Naive thymus-derived CD4-positive, alpha-beta T cell (primary cell): Measurements from ENCODE around the gene TNRC6A. TPM values are rescaled to one million over a fixed set of nuclear protein-coding genes. Genes with fewer than 3 reads are reported as not detected.
"Not testable (repeated sequence)": the region's sequence is repeated elsewhere in the genome, so short reads cannot be mapped to it uniquely, and the experiment has no call there.

ENCODE experiments used
- ATAC-seq: fragments of 150-1000 bp; cut with Tn5 transposase; 2 replicates; pipeline ENCODE4 v1.10.0; 2021; ENCODE audit warnings: mild to moderate bottlenecking, moderate library complexity
- CTCF ChIA-PET: fragments of 350-600 bp; sonication (Branson Sonifier 250); formaldehyde crosslinking; loops from one replicate; lab custom pipeline; 2021; ENCODE audit warnings: antibody characterized with exemption; lab: Charles Lee
- POLR2A ChIA-PET: fragments of 350-600 bp; sonication (Branson Sonifier 250); formaldehyde crosslinking; loops from one replicate; lab custom pipeline; 2021; ENCODE audit warnings: antibody characterized with exemption, inconsistent platforms; lab: Charles Lee
- DNase-seq, 9 donors: peaks; one replicate each; pipeline versions ENCODE4 v3.0.0 to v3.0.0-alpha.2; 2020 to 2022; ENCODE audit warnings: mixed read lengths in 1 of 9
- H3K27ac ChIP-seq: one replicate; pipeline ENCODE4 v1.7.0; 2013; ENCODE audit warnings: mild to moderate bottlenecking, low read depth, low read length, moderate library complexity
- H3K27me3 ChIP-seq, 2 donors: one replicate each; pipeline ENCODE4 v1.7.0; 2013; ENCODE audit warnings: low read length in 2 of 2, mild to moderate bottlenecking in 2 of 2, moderate library complexity in 2 of 2; ENCODE audit not compliant: control insufficient read depth in 2 of 2, insufficient read depth in 2 of 2
- H3K36me3 ChIP-seq, 3 experiments: 1 replicate in 2 of 3; 2 replicates in 1 of 3; pipeline ENCODE4 v1.7.0; 2013; ENCODE audit warnings: low read length in 3 of 3, mild to moderate bottlenecking in 3 of 3, moderate library complexity in 1 of 3; ENCODE audit not compliant: insufficient read depth in 3 of 3, control insufficient read depth in 2 of 3
- H3K4me1 ChIP-seq, 2 donors: one replicate each; pipeline ENCODE4 v1.7.0; 2013; ENCODE audit warnings: low read length in 2 of 2, mild to moderate bottlenecking in 2 of 2, moderate library complexity in 1 of 2; ENCODE audit not compliant: control insufficient read depth in 2 of 2, insufficient read depth in 2 of 2
- H3K4me3 ChIP-seq: 2 replicates; pipeline ENCODE4 v1.7.0; 2013; ENCODE audit warnings: mild to moderate bottlenecking, low read length
- H3K9me3 ChIP-seq, 3 experiments: 1 replicate in 2 of 3; 2 replicates in 1 of 3; pipeline ENCODE4 v1.7.0; 2013; ENCODE audit warnings: low read length in 3 of 3; ENCODE audit not compliant: control insufficient read depth in 2 of 3
- H3K27ac Mint-ChIP-seq, 9 donors: one replicate each; pipeline ENCODE4 v1.8.0; 2020 to 2022; ENCODE audit warnings: mixed read lengths in 9 of 9, mild to moderate bottlenecking in 8 of 9, moderate library complexity in 5 of 9, inconsistent platforms in 2 of 9
- H3K27me3 Mint-ChIP-seq, 5 donors: one replicate each; pipeline ENCODE4 v1.8.0; 2021 to 2022; ENCODE audit warnings: mixed read lengths in 5 of 5, mild to moderate bottlenecking in 1 of 5
- H3K36me3 Mint-ChIP-seq, 5 donors: one replicate each; pipeline ENCODE4 v1.8.0; 2020 to 2022; ENCODE audit warnings: mixed read lengths in 5 of 5, mild to moderate bottlenecking in 3 of 5, inconsistent platforms in 1 of 5
- H3K4me1 Mint-ChIP-seq, 7 donors: one replicate each; pipeline ENCODE4 v1.8.0; 2020 to 2022; ENCODE audit warnings: mixed read lengths in 7 of 7, mild to moderate bottlenecking in 3 of 7, inconsistent platforms in 1 of 7
- H3K4me3 Mint-ChIP-seq, 10 donors: one replicate each; pipeline ENCODE4 v1.8.0; 2020 to 2022; ENCODE audit warnings: mild to moderate bottlenecking in 10 of 10, mixed read lengths in 10 of 10, moderate library complexity in 6 of 10, inconsistent platforms in 2 of 10
- H3K9me3 Mint-ChIP-seq, 11 donors: one replicate each; pipeline ENCODE4 v1.8.0; 2020 to 2022; ENCODE audit warnings: mixed read lengths in 11 of 11, mild to moderate bottlenecking in 4 of 11, inconsistent platforms in 1 of 11, moderate library complexity in 1 of 11
- intact Hi-C, 2 donors: fragments of 100-400 bp; cut with micrococcal nuclease; formaldehyde crosslinking; loops; one replicate each; pipeline ENCODE4 v1.15.1; 2023
- polyA plus RNA-seq, 2 donors: library from polyadenylated mRNA; unstranded; fragments of 300-500 nt; fragmentation: Illumina TruSeq; gene quantifications; one replicate each; pipeline ENCODE4 v1.2.3, GENCODE V29; 2021
- total RNA-seq, 6 experiments: library from RNA in 5 of 6; stranded (reverse) in 5 of 6; gene quantifications; 1 replicate in 5 of 6; 2 replicates in 1 of 6; pipeline ENCODE4 v1.2.3 and lab custom pipeline; 2021 to 2026

Gene TNRC6A
- total and polyA plus RNA-seq, 7 experiments from 2014 or later = 13.4 to 110 (median 75.2) TPM

- H3K4me1 ChIP-seq = peaks cover 12 to 43% of the 10 kb centered on the region in 2 donors
- no peaks in the 10 kb centered on the region for H3K27me3 Mint-ChIP-seq
These were observed 18.0 kb downstream of the TNRC6A start for GRCh38 chr16:24747441-24747840.

GRCh38 chr16:24748242-24748641, 18.8 kb downstream of the TNRC6A start:
- peak; percentile 59 for ATAC-seq
- peaks cover 12 to 51% of the 10 kb centered on the region in 2 donors for H3K4me1 ChIP-seq
- Mint-ChIP-seq H3K27me3 (no peaks in the 10 kb centered on the region), H3K4me1 (peaks cover 64 to 97% (median 88%) of the 10 kb centered on the region in 7 donors), H3K27ac (peak overlapping the region in 5 of 9 donors; percentile 13 to 82 (median 55)), H3K9me3 (peaks cover 0 to 1% (median 0%) of the 10 kb centered on the region in 11 donors), H3K4me3 (peak overlapping the region in 6 of 10 donors; percentile 10 to 54 (median 34)), H3K36me3 (peaks cover 5 to 25% (median 9%) of the 10 kb centered on the region in 5 donors)
- ChIA-PET POLR2A (interaction anchor here (0.6 to 1.2 kb wide), 4 partner anchors 11 to 43 kb away, joined by 3 to 4 read pairs (median 3); no protein-coding TSS in a partner anchor), CTCF (no interaction called here)
- no peaks in the 10 kb centered on the region for H3K36me3 ChIP-seq
- no peak for DNase-seq
- intact Hi-C loops = no loop called here
- no peak overlapping the region for H3K4me3 ChIP-seq
- no peak overlapping the region for H3K27ac ChIP-seq
- no peaks in the 10 kb centered on the region for H3K9me3 ChIP-seq
- H3K27me3 ChIP-seq = no peaks in the 10 kb centered on the region

More at GRCh38 chr16:24747441-24747840, 18.0 kb downstream of the TNRC6A start:
- peaks cover 5 to 26% (median 9%) of the 10 kb centered on the region in 5 donors for H3K36me3 Mint-ChIP-seq
- Histone ChIP-seq H3K4me3 (no peak overlapping the region), H3K27ac (no peak overlapping the region), H3K9me3 (no peaks in the 10 kb centered on the region), H3K27me3 (no peaks in the 10 kb centered on the region), H3K36me3 (no peaks in the 10 kb centered on the region)
- peak overlapping the region in 7 of 10 donors; percentile 3 to 57 (median 40) for H3K4me3 Mint-ChIP-seq
- peaks cover 0 to 1% (median 0%) of the 10 kb centered on the region in 11 donors for H3K9me3 Mint-ChIP-seq
- CTCF ChIA-PET = no interaction called here
- intact Hi-C loops = no loop called here
- peaks cover 58 to 97% (median 88%) of the 10 kb centered on the region in 7 donors for H3K4me1 Mint-ChIP-seq
- POLR2A ChIA-PET = no interaction called here
- DNase-seq = no peak
- ATAC-seq = no peak
- H3K27ac Mint-ChIP-seq = peak overlapping the region in 5 of 9 donors; percentile 26 to 62 (median 54)

GRCh38 chr16:24749310-24749709, 19.9 kb downstream of the TNRC6A start:
- no peaks in the 10 kb centered on the region for H3K9me3 ChIP-seq
- H3K4me3 Mint-ChIP-seq = peak overlapping the region in 5 of 10 donors; percentile 6 to 54 (median 33)
- peaks cover 0 to 1% (median 0%) of the 10 kb centered on the region in 11 donors for H3K9me3 Mint-ChIP-seq
- no peak for DNase-seq
- no peaks in the 10 kb centered on the region for H3K27me3 Mint-ChIP-seq
- intact Hi-C loops = no loop called here
- ATAC-seq = no peak
- peaks cover 12 to 46% of the 10 kb centered on the region in 2 donors for H3K4me1 ChIP-seq
- H3K4me3 ChIP-seq = no peak overlapping the region
- ChIA-PET POLR2A (interaction anchor here (0.9 kb wide), 1 partner anchor 10 kb away, joined by 3 read pairs; no protein-coding TSS in a partner anchor), CTCF (interaction anchor here (0.6 kb wide), 1 partner anchor 24 kb away, joined by 4 read pairs; no protein-coding TSS in a partner anchor)
- peaks cover 62 to 95% (median 86%) of the 10 kb centered on the region in 7 donors for H3K4me1 Mint-ChIP-seq
- no peaks in the 10 kb centered on the region for H3K36me3 ChIP-seq
- H3K27ac ChIP-seq = no peak overlapping the region
- peak overlapping the region in 7 of 9 donors; percentile 3 to 58 (median 36) for H3K27ac Mint-ChIP-seq
- peaks cover 5 to 21% (median 9%) of the 10 kb centered on the region in 5 donors for H3K36me3 Mint-ChIP-seq
- no peaks in the 10 kb centered on the region for H3K27me3 ChIP-seq

- H3K4me1 ChIP-seq = peaks cover 12 to 46% of the 10 kb centered on the region in 2 donors
- H3K27me3 Mint-ChIP-seq, H3K9me3 Mint-ChIP-seq, DNase-seq, H3K27ac Mint-ChIP-seq, CTCF ChIA-PET, POLR2A ChIA-PET, H3K36me3 ChIP-seq, ATAC-seq, H3K27me3 ChIP-seq, H3K9me3 ChIP-seq, H3K4me3 ChIP-seq, H3K27ac ChIP-seq, intact Hi-C loops: not testable (repeated sequence)
- peaks cover 5 to 21% (median 9%) of the 10 kb centered on the region in 5 donors for H3K36me3 Mint-ChIP-seq
- peaks cover 58 to 95% (median 86%) of the 10 kb centered on the region in 7 donors for H3K4me1 Mint-ChIP-seq
- H3K4me3 Mint-ChIP-seq = peak overlapping the region in 1 of 10 donors; percentile 6
These were observed 20.4 kb downstream of the TNRC6A start for GRCh38 chr16:24749872-24750271.

- peaks cover 5 to 16% of the 10 kb centered on the region in 2 donors for H3K4me1 ChIP-seq
- peaks cover 0 to 1% (median 0%) of the 10 kb centered on the region in 11 donors for H3K9me3 Mint-ChIP-seq
- peaks cover 0 to 12% (median 4%) of the 10 kb centered on the region in 5 donors for H3K36me3 Mint-ChIP-seq
- no peak overlapping the region for H3K27ac ChIP-seq
- peaks cover 37 to 89% (median 77%) of the 10 kb centered on the region in 7 donors for H3K4me1 Mint-ChIP-seq
- H3K27me3 ChIP-seq = no peaks in the 10 kb centered on the region
- no peaks in the 10 kb centered on the region for H3K9me3 ChIP-seq
- DNase-seq (no peak), ATAC-seq (no peak)
- H3K4me3 ChIP-seq = no peak overlapping the region
- CTCF ChIA-PET = no interaction called here
- intact Hi-C loops = no loop called here
- POLR2A ChIA-PET = interaction anchor here (0.6 to 1.4 kb wide), 2 partner anchors 14 to 23 kb away, joined by 3 read pairs; no protein-coding TSS in a partner anchor
- peaks cover 0 to 3% (median 0%) of the 10 kb centered on the region in 3 experiments for H3K36me3 ChIP-seq
- no peak overlapping the region for H3K4me3 Mint-ChIP-seq
- H3K27ac Mint-ChIP-seq = peak overlapping the region in 2 of 9 donors; percentile 28 to 54
- no peaks in the 10 kb centered on the region for H3K27me3 Mint-ChIP-seq
These were observed 23.5 kb downstream of the TNRC6A start for GRCh38 chr16:24753000-24753399.

- H3K27me3 ChIP-seq = no peaks in the 10 kb centered on the region
- peak overlapping the region in 2 of 9 donors; percentile 28 to 54 for H3K27ac Mint-ChIP-seq
- CTCF ChIA-PET = no interaction called here
- intact Hi-C loops = no loop called here
- ATAC-seq = no peak
- H3K4me3 Mint-ChIP-seq = no peak overlapping the region
- H3K9me3 ChIP-seq = no peaks in the 10 kb centered on the region
- POLR2A ChIA-PET = interaction anchor here (0.6 to 1.4 kb wide), 2 partner anchors 14 to 23 kb away, joined by 3 read pairs; no protein-coding TSS in a partner anchor
- H3K4me1 ChIP-seq = peaks cover 5 to 12% of the 10 kb centered on the region in 2 donors
- H3K36me3 Mint-ChIP-seq = peaks cover 0 to 11% (median 3%) of the 10 kb centered on the region in 5 donors
- H3K4me3 ChIP-seq = no peak overlapping the region
- H3K27me3 Mint-ChIP-seq = no peaks in the 10 kb centered on the region
- H3K4me1 Mint-ChIP-seq = peaks cover 34 to 84% (median 72%) of the 10 kb centered on the region in 7 donors
- peaks cover 0 to 1% (median 0%) of the 10 kb centered on the region in 11 donors for H3K9me3 Mint-ChIP-seq
- no peak for DNase-seq
- peaks cover 0 to 7% (median 0%) of the 10 kb centered on the region in 3 experiments for H3K36me3 ChIP-seq
- H3K27ac ChIP-seq = no peak overlapping the region
These were observed 24.0 kb downstream of the TNRC6A start for GRCh38 chr16:24753437-24753836.
